GM12891 (cell line): ENCODE results near the gene WWC2.

Experiments
- PAX5 ChIP-seq: IDR thresholded peaks from 2 replicates; pipeline ENCODE4 v1.6.1; 2011; ENCODE audit warnings: low read length, moderate library complexity, mild to moderate bottlenecking; ENCODE audit not compliant: insufficient read depth, severe bottlenecking
- POLR2A ChIP-seq: IDR thresholded peaks from 2 replicates; pipeline ENCODE4 v1.6.1; 2011; ENCODE audit warnings: low read depth, low read length, control low read depth
- POLR2AphosphoS5 ChIP-seq: IDR thresholded peaks from 2 replicates; pipeline ENCODE4 v1.6.1; 2011; ENCODE audit warnings: low read depth, low read length, control low read depth
- SPI1 ChIP-seq: IDR thresholded peaks from 2 replicates; pipeline ENCODE4 v1.6.1; 2011; ENCODE audit warnings: low read depth, low read length, control low read depth
- TAF1 ChIP-seq: IDR thresholded peaks from 2 replicates; pipeline ENCODE4 v1.6.1; 2011; ENCODE audit warnings: low read depth, low read length, control low read depth

DNA sequence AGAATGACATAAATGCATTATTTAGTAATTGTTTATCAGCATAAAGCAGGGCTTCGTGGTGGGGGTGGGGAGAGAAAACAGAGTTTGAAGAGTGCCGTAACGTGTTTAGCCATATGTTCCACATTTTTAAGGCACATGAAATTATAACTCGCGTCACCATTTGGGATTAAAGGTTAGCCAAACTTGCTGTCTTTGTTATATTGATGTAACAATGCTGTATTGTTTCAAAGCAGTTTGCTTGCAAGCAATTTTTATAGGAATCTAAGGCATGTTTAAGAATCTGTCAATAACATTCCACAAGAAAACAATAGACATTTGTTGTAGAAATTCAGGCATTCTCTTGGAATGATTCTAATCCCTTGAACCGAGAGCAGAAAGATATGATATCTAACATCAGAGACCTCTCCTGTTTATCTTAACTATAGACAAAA, 142.7 kb downstream of the WWC2 start:
- TF ChIP-seq POLR2AphosphoS5 (no peak), POLR2A (no peak), PAX5 (no peak), TAF1 (no peak), SPI1 (no peak)
